T-cell (primary cell): ENCODE measurements around the gene PLEKHM3. TPM values are rescaled to one million over a fixed set of nuclear protein-coding genes. Genes with fewer than 3 reads are reported as not detected.
A peak's percentile ranks its signal among the peaks of the same experiment; 100 is the strongest.

Experiments
- ATAC-seq, 4 experiments: fragments of 200-7000 bp in 3 of 4; fragments of 150-1000 bp in 1 of 4; cut with Tn5 transposase; replicated peaks in 1 of 4; 1 replicate in 3 of 4; 2 replicates in 1 of 4; pipeline ENCODE4 v1.10.0; 2021; ENCODE audit warnings: moderate library complexity in 3 of 4, mild to moderate bottlenecking in 2 of 4, moderate number of reproducible peaks in 1 of 4
- CTCF ChIA-PET, 2 donors: fragments of 300-600 bp; sonication (Branson Sonifier 250); formaldehyde crosslinking; loops; one replicate each; lab custom pipeline; 2022; ENCODE audit warnings: antibody characterized with exemption in 2 of 2; lab: Charles Lee
- POLR2A ChIA-PET, 2 donors: fragments of 300-600 bp; sonication (Branson Sonifier 250); formaldehyde crosslinking; loops; one replicate each; lab custom pipeline; 2022; ENCODE audit warnings: antibody characterized with exemption in 2 of 2; lab: Charles Lee
- DNase-seq, 35 experiments: peaks; one replicate each; pipeline versions ENCODE4 v3.0.0 to v3.0.0-alpha.2; 2013 to 2023
- H3K27ac ChIP-seq: one replicate; pipeline ENCODE4 v1.5.1; 2013; ENCODE audit warnings: low read length
- H3K27me3 ChIP-seq, 2 experiments: replicated peaks in 1 of 2; 1 replicate in 1 of 2; 2 replicates in 1 of 2; pipeline versions ENCODE4 v1.6.1 to v1.7.0; 2013; ENCODE audit warnings: low read length in 1 of 2, mixed read lengths in 1 of 2; ENCODE audit not compliant: control insufficient read depth in 2 of 2, insufficient read depth in 2 of 2; ENCODE audit errors: extremely low read depth in 1 of 2
- H3K36me3 ChIP-seq, 2 donors: 1 replicate in 1 of 2; 2 replicates in 1 of 2; pipeline versions ENCODE4 v1.6.1 to v1.7.0; 2013; ENCODE audit warnings: low read length in 1 of 2; ENCODE audit not compliant: control insufficient read depth in 2 of 2, insufficient read depth in 1 of 2; ENCODE audit errors: extremely low read depth in 1 of 2
- H3K4me1 ChIP-seq, 2 experiments: 1 replicate in 1 of 2; 2 replicates in 1 of 2; pipeline versions ENCODE4 v1.6.1 to v1.7.0; 2013; ENCODE audit warnings: low read length in 2 of 2, mixed read lengths in 1 of 2; ENCODE audit not compliant: insufficient read depth in 2 of 2, control insufficient read depth in 1 of 2; ENCODE audit errors: extremely low read depth in 1 of 2
- H3K4me3 ChIP-seq, 2 donors: 1 replicate in 1 of 2; 2 replicates in 1 of 2; pipeline versions ENCODE4 v1.5.1 to v1.7.0; 2013; ENCODE audit warnings: mild to moderate bottlenecking in 2 of 2, low read length in 1 of 2, moderate library complexity in 1 of 2; ENCODE audit not compliant: control insufficient read depth in 1 of 2; ENCODE audit errors: extremely low read depth in 1 of 2
- H3K9me3 ChIP-seq: 2 replicates; pipeline ENCODE4 v1.7.0; 2013
- H3K27ac Mint-ChIP-seq, 2 donors: one replicate each; pipeline ENCODE4 v1.8.0; 2020 to 2021; ENCODE audit warnings: mild to moderate bottlenecking in 2 of 2, mixed read lengths in 2 of 2
- H3K27me3 Mint-ChIP-seq, 2 donors: one replicate each; pipeline ENCODE4 v1.8.0; 2021 to 2022; ENCODE audit warnings: mixed read lengths in 2 of 2
- H3K36me3 Mint-ChIP-seq: one replicate; pipeline ENCODE4 v1.8.0; 2021; ENCODE audit warnings: mixed read lengths
- H3K4me1 Mint-ChIP-seq, 3 donors: one replicate each; pipeline ENCODE4 v1.8.0; 2020 to 2022; ENCODE audit warnings: mixed read lengths in 3 of 3, mild to moderate bottlenecking in 1 of 3
- H3K4me3 Mint-ChIP-seq, 3 donors: one replicate each; pipeline ENCODE4 v1.8.0; 2020 to 2022; ENCODE audit warnings: mild to moderate bottlenecking in 3 of 3, mixed read lengths in 3 of 3, moderate library complexity in 3 of 3
- H3K9me3 Mint-ChIP-seq, 3 donors: one replicate each; pipeline ENCODE4 v1.8.0; 2020 to 2022; ENCODE audit warnings: mixed read lengths in 3 of 3
- WGBS: methylation state at CpG from one replicate; pipeline ENCODE4 v1.1.5; 2013; ENCODE audit warnings: missing lambda C conversion rate; ENCODE audit not compliant: insufficient coverage; 5-methylcytosine and 5-hydroxymethylcytosine counted together
- total RNA-seq, 35 experiments: library from RNA in 6 of 35; stranded (reverse) in 6 of 35; fragments of 120-200 nt in 1 of 35; gene quantifications; one replicate each; pipeline versions ENCODE4 v1.2.1 to v1.2.4 and lab custom pipeline; 2013 to 2026

The PLEKHM3 gene
- total RNA-seq, 5 donors from 2014 or later (not counting 1 experiment from before 2014, with no cell fraction given), result 12.3 to 18.1 (median 13.9) TPM

DNA sequence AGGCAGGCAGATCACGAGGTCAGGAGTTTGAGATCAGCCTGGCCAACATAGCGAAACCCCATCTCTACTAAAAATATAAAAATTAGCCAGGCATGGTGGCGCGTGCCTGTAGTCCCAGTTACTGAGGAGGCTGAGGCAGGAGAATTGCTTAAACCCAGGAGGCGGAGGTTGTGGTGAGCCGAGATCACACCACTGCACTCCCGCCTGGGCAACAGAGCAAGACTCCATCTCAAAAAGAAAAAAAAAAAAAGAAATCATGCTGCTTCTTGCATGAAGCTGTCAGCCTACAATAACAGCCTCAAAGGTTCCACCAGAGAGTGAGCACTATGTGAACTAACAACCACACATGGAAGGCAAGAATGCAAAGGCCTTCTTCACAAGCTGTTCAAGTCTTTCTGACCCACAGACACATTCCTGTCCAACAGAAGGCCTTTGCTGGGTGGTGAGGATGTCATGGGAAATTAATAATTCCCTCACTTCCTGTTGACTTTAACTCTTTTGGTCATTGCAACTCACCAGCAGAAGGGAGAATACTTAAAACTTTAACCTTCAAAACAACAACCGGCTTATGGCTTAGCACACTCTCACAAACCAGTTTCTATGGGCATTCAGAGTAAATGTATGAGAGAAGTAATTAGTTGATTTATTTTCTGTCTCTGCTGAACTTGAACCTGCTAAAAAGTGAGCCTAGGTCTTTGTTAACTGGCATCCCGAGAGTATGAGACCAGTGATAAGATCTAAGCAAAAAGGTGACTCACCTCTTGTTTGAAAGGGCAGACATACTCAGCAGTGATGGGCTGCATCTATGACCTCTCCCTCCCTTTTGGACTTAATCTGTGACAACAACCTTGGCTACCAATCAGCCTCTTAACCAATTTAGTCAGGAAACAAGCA, 11.8 kb downstream of the PLEKHM3 start:
- POLR2A ChIA-PET, result no interaction called here
- peak overlapping the region in 1 of 2 donors; percentile 1 for H3K27ac Mint-ChIP-seq

DNA sequence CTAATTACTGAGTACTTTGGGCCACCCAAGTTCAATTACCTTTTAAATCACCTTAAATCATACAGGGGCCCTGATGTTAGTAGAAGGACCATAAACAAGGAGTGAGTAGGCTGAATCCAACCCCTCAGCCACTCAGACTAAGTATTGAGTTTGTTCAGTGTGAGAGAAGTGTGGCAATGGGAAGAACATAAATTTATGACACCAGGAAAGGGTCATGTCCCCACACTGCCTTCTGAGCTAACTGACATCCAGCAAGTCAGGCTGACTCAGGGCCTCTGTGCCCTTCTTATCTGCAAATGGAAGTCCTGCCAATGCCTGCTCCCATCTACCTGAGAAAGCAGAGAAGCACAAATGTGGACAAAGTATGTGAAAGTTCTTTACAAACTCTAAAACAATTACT, 12.9 kb downstream of the PLEKHM3 start:
- no peaks in the 10 kb centered on the region for H3K36me3 ChIP-seq
- H3K27me3 ChIP-seq, result no peaks in the 10 kb centered on the region
- no peaks in the 10 kb centered on the region for H3K9me3 Mint-ChIP-seq
- DNase-seq (no peak), ATAC-seq (no peak)
- no peak overlapping the region for H3K4me3 Mint-ChIP-seq
- no peak overlapping the region for H3K27ac ChIP-seq
- CTCF ChIA-PET, result no interaction called here
- no peak overlapping the region for H3K4me3 ChIP-seq
- POLR2A ChIA-PET, result no interaction called here
- H3K4me1 ChIP-seq, result peaks cover 0 to 2% of the 10 kb centered on the region in 2 experiments
- no peaks in the 10 kb centered on the region for H3K9me3 ChIP-seq
- no peaks in the 10 kb centered on the region for H3K27me3 Mint-ChIP-seq
- peaks cover 25 to 50% (median 34%) of the 10 kb centered on the region in 3 donors for H3K4me1 Mint-ChIP-seq
- no peak overlapping the region for H3K27ac Mint-ChIP-seq
- H3K36me3 Mint-ChIP-seq, result peaks cover 8% of the 10 kb centered on the region

More for the DNA sequence above, 11.8 kb downstream of the PLEKHM3 start:
- Histone ChIP-seq H3K4me3 (no peak overlapping the region), H3K27me3 (no peaks in the 10 kb centered on the region), H3K4me1 (peaks cover 0 to 3% of the 10 kb centered on the region in 2 experiments), H3K36me3 (no peaks in the 10 kb centered on the region), H3K9me3 (no peaks in the 10 kb centered on the region), H3K27ac (no peak overlapping the region)
- DNase-seq (no peak), ATAC-seq (peak in 3 of 4 experiments; percentile 38 to 60 (median 44))
- 64% methylated on average over 2 of the region's 9 CpGs for WGBS
- H3K36me3 Mint-ChIP-seq, result peaks cover 14% of the 10 kb centered on the region
- H3K27me3 Mint-ChIP-seq, result no peaks in the 10 kb centered on the region
- peaks cover 36 to 59% (median 43%) of the 10 kb centered on the region in 3 donors for H3K4me1 Mint-ChIP-seq
- CTCF ChIA-PET, result no interaction called here
- no peaks in the 10 kb centered on the region for H3K9me3 Mint-ChIP-seq
- no peak overlapping the region for H3K4me3 Mint-ChIP-seq

DNA sequence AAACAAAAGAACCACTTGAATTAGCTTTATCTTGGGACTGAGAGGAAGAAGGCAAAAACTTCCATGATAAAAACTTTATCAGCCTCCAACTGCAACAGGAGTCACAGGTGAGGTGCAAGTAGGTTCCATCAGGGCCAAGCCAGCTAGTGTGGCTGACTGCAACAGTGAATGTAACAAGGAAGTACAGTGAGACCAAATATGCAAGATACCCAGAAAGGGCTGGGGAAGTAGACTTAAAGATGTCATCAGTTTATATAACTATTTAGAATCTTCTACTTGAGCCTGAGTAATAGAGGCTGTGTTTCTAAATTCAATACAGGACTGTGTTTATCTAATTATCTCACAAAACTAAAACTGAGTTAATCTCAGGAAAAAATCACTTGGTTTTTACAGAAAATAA, 14.8 kb downstream of the PLEKHM3 start:
- ChIA-PET CTCF (no interaction called here), POLR2A (no interaction called here)
- Mint-ChIP-seq H3K36me3 (peaks cover 16% of the 10 kb centered on the region), H3K4me3 (no peak overlapping the region), H3K27me3 (no peaks in the 10 kb centered on the region), H3K27ac (no peak overlapping the region), H3K9me3 (no peaks in the 10 kb centered on the region), H3K4me1 (peaks cover 28 to 53% (median 35%) of the 10 kb centered on the region in 3 donors)
- ATAC-seq (no peak), DNase-seq (no peak)
- Histone ChIP-seq H3K36me3 (no peaks in the 10 kb centered on the region), H3K4me1 (no peaks in the 10 kb centered on the region), H3K27me3 (no peaks in the 10 kb centered on the region), H3K9me3 (no peaks in the 10 kb centered on the region), H3K4me3 (no peak overlapping the region), H3K27ac (no peak overlapping the region)

DNA sequence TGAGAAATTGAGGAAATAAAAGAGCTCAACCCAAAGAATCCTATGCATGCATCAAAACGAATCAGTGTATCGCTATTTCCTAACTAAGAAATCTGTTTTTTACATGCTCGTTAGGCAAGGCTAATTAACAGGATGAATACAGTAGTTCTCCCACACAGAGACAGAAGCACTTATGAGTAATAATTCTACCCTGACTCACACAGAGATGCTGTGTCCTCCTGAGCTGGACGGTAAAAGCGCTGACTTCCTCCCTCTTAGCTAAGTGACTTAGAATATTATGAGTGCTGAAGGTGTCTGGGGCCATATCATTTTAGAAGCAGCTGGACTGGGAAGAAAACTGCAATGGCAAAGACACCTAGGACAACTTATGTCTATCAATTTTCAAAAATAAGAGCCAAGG, 18.5 kb downstream of the PLEKHM3 start:
- H3K9me3 ChIP-seq, result no peaks in the 10 kb centered on the region
- Mint-ChIP-seq H3K27ac (no peak overlapping the region), H3K27me3 (no peaks in the 10 kb centered on the region), H3K4me1 (peaks cover 16 to 30% (median 20%) of the 10 kb centered on the region in 3 donors), H3K9me3 (no peaks in the 10 kb centered on the region), H3K36me3 (peaks cover 23% of the 10 kb centered on the region), H3K4me3 (no peak overlapping the region)
- no peak overlapping the region for H3K4me3 ChIP-seq
- H3K27me3 ChIP-seq, result no peaks in the 10 kb centered on the region
- no peaks in the 10 kb centered on the region for H3K4me1 ChIP-seq
- peaks cover 0 to 2% of the 10 kb centered on the region in 2 donors for H3K36me3 ChIP-seq
- ChIA-PET POLR2A (no interaction called here), CTCF (no interaction called here)
- ATAC-seq, result no peak
- H3K27ac ChIP-seq, result no peak overlapping the region
- no peak for DNase-seq
- no CpG with 5 or more reads among the region's 5 CpGs for WGBS

DNA sequence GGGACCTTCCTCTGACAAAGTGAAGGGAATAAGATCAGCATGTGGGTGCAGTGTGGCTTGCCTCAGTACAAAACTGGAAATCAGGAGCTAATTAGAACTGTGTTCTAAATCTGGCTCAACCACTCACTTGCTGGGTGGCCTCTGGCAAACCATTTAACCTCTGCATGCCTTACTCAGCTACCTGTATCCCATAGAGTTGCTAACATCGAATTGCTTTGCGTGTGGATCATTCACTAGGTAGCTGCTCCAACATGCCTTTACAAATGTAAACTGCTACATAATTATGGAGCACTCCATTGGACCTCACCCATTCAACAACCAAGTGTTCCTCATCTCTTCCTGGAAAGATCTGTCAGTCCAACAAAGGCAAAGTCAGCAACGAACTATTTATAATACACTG, 19.0 kb downstream of the PLEKHM3 start:
- Mint-ChIP-seq H3K4me3 (no peak overlapping the region), H3K4me1 (peaks cover 16 to 28% (median 20%) of the 10 kb centered on the region in 3 donors), H3K9me3 (no peaks in the 10 kb centered on the region), H3K27ac (no peak overlapping the region), H3K27me3 (no peaks in the 10 kb centered on the region), H3K36me3 (peaks cover 28% of the 10 kb centered on the region)
- no peaks in the 10 kb centered on the region for H3K4me1 ChIP-seq
- H3K36me3 ChIP-seq, result peaks cover 0 to 7% of the 10 kb centered on the region in 2 donors
- POLR2A ChIA-PET, result interaction anchor here (0.6 to 0.8 kb wide), 2 partner anchors 14 to 1919 kb away, joined by 4 to 5 read pairs; no protein-coding TSS in a partner anchor
- H3K4me3 ChIP-seq, result no peak overlapping the region
- H3K9me3 ChIP-seq, result no peaks in the 10 kb centered on the region
- DNase-seq (no peak), ATAC-seq (no peak)
- CTCF ChIA-PET, result interaction anchor here in 1 of 2 donors (0.6 kb wide), 1 partner anchor 31 kb away, joined by 12 read pairs; no protein-coding TSS in a partner anchor
- 100% methylated on average over 2 of the region's 3 CpGs for WGBS
- H3K27ac ChIP-seq, result no peak overlapping the region
- no peaks in the 10 kb centered on the region for H3K27me3 ChIP-seq

DNA sequence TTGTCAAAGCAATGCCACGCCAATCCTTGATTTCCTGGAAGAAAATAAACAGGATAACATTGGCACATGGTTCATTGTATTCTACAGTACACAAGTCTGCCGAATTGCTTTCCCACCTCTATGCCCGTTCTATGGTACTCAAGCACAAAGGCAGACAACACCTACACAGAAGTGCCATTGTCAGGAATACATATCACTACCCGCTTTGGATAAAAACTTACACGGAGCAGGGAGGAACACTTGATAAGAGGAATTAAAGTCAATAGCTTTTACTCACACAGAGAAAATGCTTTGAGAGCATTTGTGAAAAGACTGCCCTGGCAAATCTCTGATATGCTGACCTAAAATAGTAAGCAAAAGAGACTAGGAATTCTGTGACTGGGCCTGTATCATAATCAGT, 23.4 kb downstream of the PLEKHM3 start:
- Mint-ChIP-seq H3K27me3 (no peaks in the 10 kb centered on the region), H3K4me1 (peaks cover 11 to 21% (median 13%) of the 10 kb centered on the region in 3 donors), H3K36me3 (peaks cover 53% of the 10 kb centered on the region), H3K27ac (no peak overlapping the region), H3K4me3 (no peak overlapping the region), H3K9me3 (no peaks in the 10 kb centered on the region)
- H3K9me3 ChIP-seq, result no peaks in the 10 kb centered on the region
- CTCF ChIA-PET, result no interaction called here
- no peak overlapping the region for H3K4me3 ChIP-seq
- POLR2A ChIA-PET, result no interaction called here
- no peaks in the 10 kb centered on the region for H3K27me3 ChIP-seq
- peaks cover 2 to 14% of the 10 kb centered on the region in 2 donors for H3K36me3 ChIP-seq
- no peaks in the 10 kb centered on the region for H3K4me1 ChIP-seq
- DNase-seq (no peak), ATAC-seq (no peak)
- no peak overlapping the region for H3K27ac ChIP-seq
- no CpG with 5 or more reads among the region's 5 CpGs for WGBS
